Activated naive CD4-positive, alpha-beta T cell treated with anti-CD3 and anti-CD28 coated beads, Interleukin-2, amount 50 U/mL, for 16 hours (primary cell): ENCODE measurements around the gene FAM180B.

Experiments used
- DNase-seq: peaks from one replicate; pipeline ENCODE4 v3.0.0-alpha.2; 2020

The FAM180B gene

GRCh38 chr11:47569646-47570045 lies 16.8 kb upstream of the FAM180B start:
- DNase-seq, result no peak

GRCh38 chr11:47570651-47571356 lies 15.7 kb upstream of the FAM180B start:
- DNase-seq, result no peak

- DNase-seq, result no peak
These were observed 15.1 kb upstream of the FAM180B start for GRCh38 chr11:47571357-47571729.

GRCh38 chr11:47571895-47572294 lies 14.6 kb upstream of the FAM180B start:
- no peak for DNase-seq

GRCh38 chr11:47572715-47573255 lies 13.7 kb upstream of the FAM180B start:
- DNase-seq, result no peak

- DNase-seq, result no peak
These were observed 13.2 kb upstream of the FAM180B start for GRCh38 chr11:47573321-47573720.

- DNase-seq, result no peak
These were observed 8.9 kb upstream of the FAM180B start for GRCh38 chr11:47577460-47578041.

- peak; percentile 83 for DNase-seq
These were observed 7.7 kb upstream of the FAM180B start, which contains the start of the genes KBTBD4 and NDUFS3 for GRCh38 chr11:47578524-47579494. TSS of gene KBTBD4 (minus strand) at chr11:47578970. CDS start at chr11:47578951, 19 bp downstream. TSS of gene NDUFS3 (plus strand) at chr11:47579074. CDS start at chr11:47579092, 18 bp downstream.

- DNase-seq, result no peak
These were observed 2.6 kb upstream of the FAM180B start for GRCh38 chr11:47583844-47584243.

GRCh38 chr11:47587039-47587716 lies 700 bp downstream of the FAM180B start:
- no peak for DNase-seq

- DNase-seq, result no peak
These were observed 1.3 kb downstream of the FAM180B start for GRCh38 chr11:47587723-47588326.

GRCh38 chr11:47589118-47589517 lies 2.6 kb downstream of the FAM180B start:
- no peak for DNase-seq

- no peak for DNase-seq
These were observed 3.1 kb downstream of the FAM180B start for GRCh38 chr11:47589584-47589976.

GRCh38 chr11:47589977-47590861 lies 3.7 kb downstream of the FAM180B start:
- no peak for DNase-seq

GRCh38 chr11:47591764-47592163 lies 5.3 kb downstream of the FAM180B start:
- DNase-seq, result no peak

GRCh38 chr11:47592251-47592650 lies 5.8 kb downstream of the FAM180B start:
- no peak for DNase-seq

GRCh38 chr11:47592970-47593369 lies 6.5 kb downstream of the FAM180B start:
- no peak for DNase-seq

GRCh38 chr11:47593492-47593933 lies 7.0 kb downstream of the FAM180B start:
- DNase-seq, result no peak

GRCh38 chr11:47593934-47594855 lies 7.7 kb downstream of the FAM180B start, which contains the start of gene C1QTNF4:
TSS of gene C1QTNF4 (minus strand) at chr11:47594411. CDS start at chr11:47590810, 3,601 bp downstream.
- DNase-seq, result no peak

- no peak for DNase-seq
These were observed 8.6 kb downstream of the FAM180B start for GRCh38 chr11:47595029-47595428.
